Measurements from ENCODE around the gene PXT1. TPM values are rescaled to one million over a fixed set of nuclear protein-coding genes. Genes with fewer than 3 reads are reported as not detected.
A peak's percentile ranks its signal among the peaks of the same experiment; 100 is the strongest.

The PXT1 gene
- total RNA-seq: 1 to 10 TPM in 1 of 3 donors, under 1 TPM in 2; 0.27 to 1.0 (median 0.28) TPM
- total RNA-seq (2013): 0.50 TPM

DNA sequence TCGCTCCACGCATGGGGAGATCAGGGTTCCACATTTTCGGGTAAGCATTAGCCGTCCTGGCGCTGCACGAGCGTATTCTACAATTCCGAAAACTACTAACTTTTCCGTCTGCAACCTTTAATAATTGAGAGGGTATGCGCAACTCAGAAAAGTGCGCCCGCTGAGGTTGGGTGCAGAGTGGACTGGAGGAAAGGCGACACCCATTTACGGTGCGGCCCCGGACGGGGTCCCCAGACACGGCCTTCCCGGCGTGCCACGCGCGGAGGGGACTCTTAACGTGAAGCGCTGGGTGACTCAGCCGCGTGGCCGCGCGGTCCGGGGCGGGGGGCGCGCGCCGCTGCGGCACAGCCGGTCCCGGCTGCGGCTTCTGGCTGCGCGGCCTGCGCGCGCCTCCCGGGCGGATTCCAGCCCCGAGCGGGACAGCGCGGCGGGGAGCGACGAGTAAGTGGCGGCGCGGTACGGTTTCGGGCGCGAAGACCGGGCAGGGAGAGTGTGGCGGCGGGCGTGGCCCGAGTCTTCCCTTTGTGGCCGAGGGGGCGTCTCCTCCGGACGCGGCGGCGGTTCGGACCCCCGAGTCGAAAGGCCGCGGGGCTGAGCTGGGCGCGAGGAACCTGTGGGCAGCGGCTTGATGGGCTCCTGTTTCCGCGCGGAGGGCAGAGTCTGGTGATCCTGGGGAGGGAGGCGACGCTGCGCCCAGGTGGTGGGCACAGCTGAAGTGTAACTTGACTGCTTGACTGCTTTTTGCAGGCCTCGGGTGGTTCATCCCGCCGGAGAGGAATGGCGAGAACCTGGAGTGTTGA lies at the start of gene PXT1, which contains the start of gene KCTD20:
PXT1 (minus strand) TSS at position 184 of the 800 bp plus-strand sequence. CDS start 16,772 bp downstream, outside the sequence.
KCTD20 (plus strand) TSS at position 330 of the 800 bp plus-strand sequence. CDS start 27,098 bp downstream, outside the sequence.
- Histone ChIP-seq H3K27me3 (ENCODE audit: control insufficient read depth, insufficient read depth, low read length) (no peaks in the 10 kb centered on the region), H3K27ac (ENCODE audit: low read length) (peak within 1 kb of the TSS; percentile 89), H3K36me3 (ENCODE audit: control insufficient read depth, insufficient read depth, low read length) (no peaks in the 10 kb centered on the region), H3K4me1 (ENCODE audit: control insufficient read depth, insufficient read depth, low read length) (peaks cover 25% of the 10 kb centered on the region), H3K9me3 (ENCODE audit: control insufficient read depth, insufficient read depth, low read length) (no peaks in the 10 kb centered on the region), H3K4me3 (ENCODE audit: low read length) (peak within 1 kb of the TSS; percentile 91)
- H3K36me3 Mint-ChIP-seq: no peaks in the 10 kb centered on the region
- peak within 1 kb of the TSS; percentile 97 for H3K4me3 Mint-ChIP-seq
- intact Hi-C loops (cut with micrococcal nuclease): loop anchor here (2.0 to 5.0 kb wide), 3 partner anchors 104 to 238 kb away; partner anchors contain the start of genes SRSF3 and STK38
- H3K9me3 Mint-ChIP-seq: no peaks in the 10 kb centered on the region
- TF ChIP-seq, protein P1, sequence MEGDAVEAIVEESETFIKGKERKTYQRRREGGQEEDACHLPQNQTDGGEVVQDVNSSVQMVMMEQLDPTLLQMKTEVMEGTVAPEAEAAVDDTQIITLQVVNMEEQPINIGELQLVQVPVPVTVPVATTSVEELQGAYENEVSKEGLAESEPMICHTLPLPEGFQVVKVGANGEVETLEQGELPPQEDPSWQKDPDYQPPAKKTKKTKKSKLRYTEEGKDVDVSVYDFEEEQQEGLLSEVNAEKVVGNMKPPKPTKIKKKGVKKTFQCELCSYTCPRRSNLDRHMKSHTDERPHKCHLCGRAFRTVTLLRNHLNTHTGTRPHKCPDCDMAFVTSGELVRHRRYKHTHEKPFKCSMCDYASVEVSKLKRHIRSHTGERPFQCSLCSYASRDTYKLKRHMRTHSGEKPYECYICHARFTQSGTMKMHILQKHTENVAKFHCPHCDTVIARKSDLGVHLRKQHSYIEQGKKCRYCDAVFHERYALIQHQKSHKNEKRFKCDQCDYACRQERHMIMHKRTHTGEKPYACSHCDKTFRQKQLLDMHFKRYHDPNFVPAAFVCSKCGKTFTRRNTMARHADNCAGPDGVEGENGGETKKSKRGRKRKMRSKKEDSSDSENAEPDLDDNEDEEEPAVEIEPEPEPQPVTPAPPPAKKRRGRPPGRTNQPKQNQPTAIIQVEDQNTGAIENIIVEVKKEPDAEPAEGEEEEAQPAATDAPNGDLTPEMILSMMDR (IDR thresholded peaks at IDR 0.05): no peak
- peak; percentile 87 to 92 for DNase-seq
- H3K27ac Mint-ChIP-seq: peak within 1 kb of the TSS; percentile 94 to 95
- ATAC-seq: peak; percentile 80 to 94 (median 88)
- H3K27me3 Mint-ChIP-seq (ENCODE audit: low read depth in 2 of 2): no peaks in the 10 kb centered on the region
- under 1% methylated on average over 91 of the region's 91 CpGs for WGBS (ENCODE audit: insufficient coverage)
- peaks cover 37 to 45% of the 10 kb centered on the region in 2 donors for H3K4me1 Mint-ChIP-seq

DNA sequence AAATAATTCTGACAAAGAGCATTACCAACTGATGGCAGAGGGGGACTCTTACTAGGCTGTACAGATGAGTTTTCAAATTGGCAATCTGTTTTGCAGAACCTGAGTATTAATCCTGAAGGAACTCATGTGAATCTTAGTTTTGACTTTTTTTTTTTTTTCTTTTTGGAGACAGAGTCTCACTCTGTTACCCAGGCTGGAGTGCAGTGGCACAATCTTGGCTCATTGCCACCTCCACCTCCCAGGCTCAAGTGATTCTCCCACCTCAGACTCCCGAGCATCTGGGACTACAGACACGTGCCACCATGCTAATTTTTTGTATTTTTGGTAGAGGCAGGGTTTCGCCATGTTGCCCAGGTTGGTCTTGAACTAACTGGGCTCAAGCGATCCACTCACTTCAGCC lies 49.4 kb upstream of the PXT1 start:
- Histone ChIP-seq H3K36me3 (ENCODE audit: control insufficient read depth, insufficient read depth, low read length) (peaks cover 55% of the 10 kb centered on the region), H3K27me3 (ENCODE audit: control insufficient read depth, insufficient read depth, low read length) (no peaks in the 10 kb centered on the region), H3K9me3 (ENCODE audit: control insufficient read depth, insufficient read depth, low read length) (no peaks in the 10 kb centered on the region), H3K4me3 (ENCODE audit: low read length) (no peak overlapping the region), H3K27ac (ENCODE audit: low read length) (no peak overlapping the region), H3K4me1 (ENCODE audit: control insufficient read depth, insufficient read depth, low read length) (peaks cover 6% of the 10 kb centered on the region)
- H3K4me3 Mint-ChIP-seq: no peak overlapping the region
- no peaks in the 10 kb centered on the region for H3K9me3 Mint-ChIP-seq
- intact Hi-C loops (cut with micrococcal nuclease): no loop called here
- ATAC-seq: no peak
- H3K4me1 Mint-ChIP-seq: peaks cover 13 to 32% of the 10 kb centered on the region in 2 donors
- H3K27me3 Mint-ChIP-seq (ENCODE audit: low read depth in 2 of 2): no peaks in the 10 kb centered on the region
- DNase-seq: no peak
- H3K27ac Mint-ChIP-seq: peak overlapping the region; percentile 70 to 76
- TF ChIP-seq, protein P1 (IDR thresholded peaks at IDR 0.05): no peak
- peaks cover 31% of the 10 kb centered on the region for H3K36me3 Mint-ChIP-seq
- WGBS (ENCODE audit: insufficient coverage): 93% methylated on average over 4 of the region's 4 CpGs

- peaks cover 6% of the 10 kb centered on the region for H3K4me1 ChIP-seq (ENCODE audit: control insufficient read depth, insufficient read depth, low read length)
- TF ChIP-seq, protein P1 (IDR thresholded peaks at IDR 0.05): no peak
- ATAC-seq: no peak
- peak overlapping the region; percentile 70 to 76 for H3K27ac Mint-ChIP-seq
- 95% methylated on average over 7 of the region's 7 CpGs for WGBS (ENCODE audit: insufficient coverage)
- no peak overlapping the region for H3K27ac ChIP-seq (ENCODE audit: low read length)
- intact Hi-C loops (cut with micrococcal nuclease): no loop called here
- H3K4me1 Mint-ChIP-seq: peaks cover 13 to 34% of the 10 kb centered on the region in 2 donors
- H3K36me3 Mint-ChIP-seq: peaks cover 27% of the 10 kb centered on the region
- no peaks in the 10 kb centered on the region for H3K27me3 ChIP-seq (ENCODE audit: control insufficient read depth, insufficient read depth, low read length)
- H3K36me3 ChIP-seq (ENCODE audit: control insufficient read depth, insufficient read depth, low read length): peaks cover 55% of the 10 kb centered on the region
- no peak overlapping the region for H3K4me3 Mint-ChIP-seq
- no peaks in the 10 kb centered on the region for H3K9me3 ChIP-seq (ENCODE audit: control insufficient read depth, insufficient read depth, low read length)
- no peak overlapping the region for H3K4me3 ChIP-seq (ENCODE audit: low read length)
- DNase-seq: no peak
- H3K27me3 Mint-ChIP-seq (ENCODE audit: low read depth in 2 of 2): no peaks in the 10 kb centered on the region
- H3K9me3 Mint-ChIP-seq: no peaks in the 10 kb centered on the region
These were observed 48.8 kb upstream of the PXT1 start for GRCh38 chr6:36491378-36491965.
